Measurements from ENCODE around the gene TTL. TPM values are rescaled to one million over a fixed set of nuclear protein-coding genes. Genes with fewer than 3 reads are reported as not detected.

TTL gene
- total and polyA plus RNA-seq, 2 of the 13 experiments (the other 11 are each of a cell fraction or from before 2014, with no cell fraction given) = 19.0 to 59.8 TPM

- no peak for TF ChIP-seq TRAFD1 (CRISPR knock-in tag; IDR thresholded peaks at IDR 0.05; ENCODE audit: borderline replicate concordance)
- no peak for TF ChIP-seq ZXDC (CRISPR knock-in tag; IDR thresholded peaks at IDR 0.05)
- no peak for TF ChIP-seq PRDM4 (CRISPR knock-in tag; IDR thresholded peaks at IDR 0.05; ENCODE audit: borderline replicate concordance)
- no peak for TF ChIP-seq SMYD3 (CRISPR knock-in tag; IDR thresholded peaks at IDR 0.05)
- TF ChIP-seq ELF3 (CRISPR knock-in tag; IDR thresholded peaks at IDR 0.05) = no peak
- no peak for TF ChIP-seq POLR2AphosphoS5 (IDR thresholded peaks at IDR 0.05; ENCODE audit: low read depth, low read length)
- 0 out of 2 replicates have a peak, but pooled peaks have one; percentile 33 for TF ChIP-seq GATAD1 (CRISPR knock-in tag; IDR thresholded peaks at IDR 0.05)
- TF ChIP-seq MAF1 (CRISPR knock-in tag; IDR thresholded peaks at IDR 0.05; ENCODE audit: borderline replicate concordance) = no peak
- TF ChIP-seq ZNF510 (CRISPR knock-in tag; IDR thresholded peaks at IDR 0.05; ENCODE audit: low read depth) = no peak
- TF ChIP-seq GTF3A (CRISPR knock-in tag; conservative IDR thresholded peaks at IDR 0.05) = no peak
- 0 out of 2 replicates have a peak, but pooled peaks have one; percentile 30 for TF ChIP-seq PRDM10 (CRISPR knock-in tag; IDR thresholded peaks at IDR 0.05; ENCODE audit: low read depth)
- no peak for TF ChIP-seq ZNF10 (CRISPR knock-in tag; IDR thresholded peaks at IDR 0.05; ENCODE audit: borderline replicate concordance, low read depth)
- TF ChIP-seq ZNF253 (CRISPR knock-in tag; IDR thresholded peaks at IDR 0.05; ENCODE audit: borderline replicate concordance) = no peak
- no peak for TF ChIP-seq ZNF468 (CRISPR knock-in tag; IDR thresholded peaks at IDR 0.05)
- TF ChIP-seq KLF9 (CRISPR knock-in tag; IDR thresholded peaks at IDR 0.05; ENCODE audit: low read depth) = 0 out of 2 replicates have a peak, but pooled peaks have one; percentile 25
- TF ChIP-seq HOXD1 (CRISPR knock-in tag; IDR thresholded peaks at IDR 0.05) = no peak
- TF ChIP-seq RELA (CRISPR knock-in tag; IDR thresholded peaks at IDR 0.05) = no peak
- no peak for TF ChIP-seq SP5 (CRISPR knock-in tag; IDR thresholded peaks at IDR 0.05; ENCODE audit: borderline replicate concordance, low read depth)
- TF ChIP-seq SYNCRIP (IDR thresholded peaks at IDR 0.05; ENCODE audit: insufficient read depth, low read depth, low read length) = no peak
Observed at GRCh38 chr2:112542984-112543661, 61.2 kb downstream of the TTL start (continued).
